LNCAP (cell line): ENCODE data around the gene GHITM.

Experiments used
- CTCF ChIP-seq: fragments of 450-650 bp; IDR thresholded peaks from 2 replicates; pipeline ENCODE4 v1.5.1; 2017; ENCODE audit warnings: mild to moderate bottlenecking

Gene GHITM

DNA sequence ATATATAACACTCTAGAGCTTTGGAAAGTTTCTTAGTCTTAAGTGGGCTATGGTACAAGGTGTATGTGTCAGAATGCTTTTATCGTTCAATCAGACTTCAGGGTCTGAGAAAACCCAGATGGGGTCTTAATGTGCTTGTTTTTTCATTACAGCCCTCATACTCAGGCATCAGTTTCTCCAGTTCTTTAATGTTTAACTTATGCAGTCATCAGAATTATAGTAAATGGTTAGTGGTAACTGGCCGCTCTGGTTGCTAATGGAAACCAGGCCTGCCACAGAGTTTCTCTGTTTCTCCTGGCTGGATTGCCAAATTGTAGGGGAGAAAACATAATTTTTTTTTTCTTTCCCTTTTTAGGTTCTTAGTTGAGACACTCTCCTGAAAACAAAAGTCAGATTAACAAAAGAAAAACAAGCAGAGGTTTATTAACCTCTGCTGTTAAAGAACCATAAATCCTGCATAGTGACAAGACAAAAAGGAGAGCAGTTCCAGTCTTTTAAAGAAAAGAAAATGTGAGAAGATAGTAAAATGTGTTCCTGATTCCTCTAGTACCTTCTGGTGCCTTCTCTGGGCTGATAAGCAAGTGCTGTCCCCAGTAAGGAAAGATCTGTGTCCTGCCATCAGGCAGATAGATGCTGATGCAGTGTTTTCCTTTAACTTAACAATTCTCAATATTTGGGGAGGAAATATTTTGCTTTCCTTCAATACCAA is 21.5 kb upstream of the GHITM start:
- no peak for TF ChIP-seq CTCF

- no peak for TF ChIP-seq CTCF
These were observed 20.8 kb upstream of the GHITM start for GRCh38 chr10:84118395-84119006.

DNA sequence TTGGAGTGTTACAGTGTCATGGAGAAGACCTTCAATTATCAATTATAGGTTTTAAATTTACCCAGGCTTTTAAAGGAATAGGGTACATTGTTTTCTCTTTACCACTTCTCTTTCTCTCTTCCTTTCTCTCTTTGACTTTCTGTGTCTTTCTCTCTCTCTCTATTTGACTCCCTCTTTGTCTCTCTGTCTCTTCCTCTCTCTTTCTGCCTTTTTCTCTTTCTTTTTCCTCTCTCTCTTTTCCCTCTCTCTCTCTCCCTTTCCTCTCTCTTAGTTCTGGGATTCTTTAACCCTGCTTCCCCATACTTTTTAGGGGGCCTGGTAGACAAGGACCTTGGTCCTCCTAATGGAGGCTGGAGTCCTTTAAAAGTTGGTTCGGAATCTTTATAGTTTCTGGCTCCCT is 15.9 kb upstream of the GHITM start:
- TF ChIP-seq CTCF: no peak

DNA sequence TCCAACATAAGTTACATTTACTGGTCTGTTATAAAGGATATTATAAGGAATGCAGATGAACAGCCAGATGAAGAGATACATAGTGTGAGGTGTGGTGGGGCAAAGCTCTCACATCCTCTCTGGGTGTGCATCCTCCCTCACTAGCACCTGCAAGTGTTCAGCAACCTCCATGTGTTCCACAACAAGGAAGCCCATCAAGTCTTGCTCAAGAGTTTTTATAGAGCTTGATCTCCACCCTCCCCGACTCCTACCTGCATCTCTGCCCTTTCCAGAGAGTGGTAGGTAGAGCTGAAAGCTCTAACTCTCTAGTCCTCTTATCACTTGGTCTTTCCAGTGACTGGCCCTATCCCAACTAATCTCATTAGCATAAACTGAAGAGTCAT is 12.5 kb upstream of the GHITM start:
- TF ChIP-seq CTCF: no peak

- no peak for TF ChIP-seq CTCF
These were observed 3.5 kb upstream of the GHITM start for GRCh38 chr10:84135836-84136235.

DNA sequence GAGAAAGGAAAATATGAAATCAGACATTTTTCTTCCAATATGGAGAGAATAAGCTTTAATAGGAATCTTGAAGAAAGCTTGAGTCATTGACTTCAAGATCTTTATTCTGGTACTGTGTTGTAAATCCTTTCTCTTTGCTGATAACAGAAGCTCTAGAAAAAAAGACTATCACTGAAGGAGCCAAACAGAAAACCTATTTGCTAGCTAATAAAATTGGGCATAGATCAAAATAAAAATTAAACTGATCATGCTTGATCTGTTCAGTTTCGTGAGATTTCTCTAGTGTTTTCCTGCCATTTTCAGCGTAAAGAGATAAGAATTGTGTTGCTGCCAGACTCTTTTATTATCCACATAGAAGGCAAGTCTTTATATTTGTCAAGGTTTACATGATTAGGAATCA is 1.5 kb upstream of the GHITM start:
- no peak for TF ChIP-seq CTCF

- TF ChIP-seq CTCF: no peak
These were observed 707 bp upstream of the GHITM start for GRCh38 chr10:84138478-84139125.
